ENCODE measurements around the gene MBD5. TPM values are rescaled to one million over a fixed set of nuclear protein-coding genes. Genes with fewer than 3 reads are reported as not detected.

Gene MBD5
- total RNA-seq, 1 experiment from 2014 or later, result 33.7 TPM

DNA sequence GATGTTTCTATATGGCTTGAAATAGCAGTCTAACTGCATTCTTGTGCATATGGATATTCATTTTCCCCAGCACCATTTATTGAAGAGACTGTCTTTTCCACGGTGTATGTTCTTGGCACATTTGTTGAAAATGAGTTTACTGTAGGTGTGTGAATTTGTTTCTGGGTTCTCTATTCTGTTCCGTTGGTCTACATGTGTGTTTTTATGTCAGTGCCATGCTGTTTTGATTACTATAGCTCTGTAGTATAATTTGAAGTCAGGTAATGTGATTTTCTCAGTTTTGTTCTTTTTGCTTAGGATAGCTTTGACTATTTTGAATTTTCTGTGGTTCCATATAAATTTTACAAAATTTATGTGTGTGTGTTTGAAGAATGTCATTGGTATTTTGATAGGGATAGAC, 201.0 kb downstream of the MBD5 start:
- Mint-ChIP-seq H3K9me3 (peaks cover 45% of the 10 kb centered on the region), H3K4me3 (no peak overlapping the region), H3K4me1 (no peaks in the 10 kb centered on the region), H3K27me3 (ENCODE audit: low read depth) (no peaks in the 10 kb centered on the region), H3K36me3 (peaks cover 26% of the 10 kb centered on the region), H3K27ac (no peak overlapping the region)
- POLR2A ChIA-PET, result no interaction called here
- no peak for DNase-seq (ENCODE audit: low spot score)
- CTCF ChIA-PET, result no interaction called here
- no peak for ATAC-seq
- TF ChIP-seq SMAD4 (CRISPR knock-in tag; IDR thresholded peaks at IDR 0.05), result no peak
- no peak for TF ChIP-seq HMGA2 (CRISPR knock-in tag; IDR thresholded peaks at IDR 0.05)
- TF ChIP-seq RELA (CRISPR knock-in tag; IDR thresholded peaks at IDR 0.05; ENCODE audit: borderline replicate concordance), result no peak
- TF ChIP-seq, protein P1, sequence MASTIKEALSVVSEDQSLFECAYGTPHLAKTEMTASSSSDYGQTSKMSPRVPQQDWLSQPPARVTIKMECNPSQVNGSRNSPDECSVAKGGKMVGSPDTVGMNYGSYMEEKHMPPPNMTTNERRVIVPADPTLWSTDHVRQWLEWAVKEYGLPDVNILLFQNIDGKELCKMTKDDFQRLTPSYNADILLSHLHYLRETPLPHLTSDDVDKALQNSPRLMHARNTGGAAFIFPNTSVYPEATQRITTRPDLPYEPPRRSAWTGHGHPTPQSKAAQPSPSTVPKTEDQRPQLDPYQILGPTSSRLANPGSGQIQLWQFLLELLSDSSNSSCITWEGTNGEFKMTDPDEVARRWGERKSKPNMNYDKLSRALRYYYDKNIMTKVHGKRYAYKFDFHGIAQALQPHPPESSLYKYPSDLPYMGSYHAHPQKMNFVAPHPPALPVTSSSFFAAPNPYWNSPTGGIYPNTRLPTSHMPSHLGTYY (CRISPR knock-in tag; IDR thresholded peaks at IDR 0.05), result no peak
- no peak for TF ChIP-seq OVOL2 (CRISPR knock-in tag; IDR thresholded peaks at IDR 0.05; ENCODE audit: borderline replicate concordance)
- no peak for TF ChIP-seq MXD4 (CRISPR knock-in tag; IDR thresholded peaks at IDR 0.05; ENCODE audit: borderline replicate concordance)
- TF ChIP-seq, protein P2, sequence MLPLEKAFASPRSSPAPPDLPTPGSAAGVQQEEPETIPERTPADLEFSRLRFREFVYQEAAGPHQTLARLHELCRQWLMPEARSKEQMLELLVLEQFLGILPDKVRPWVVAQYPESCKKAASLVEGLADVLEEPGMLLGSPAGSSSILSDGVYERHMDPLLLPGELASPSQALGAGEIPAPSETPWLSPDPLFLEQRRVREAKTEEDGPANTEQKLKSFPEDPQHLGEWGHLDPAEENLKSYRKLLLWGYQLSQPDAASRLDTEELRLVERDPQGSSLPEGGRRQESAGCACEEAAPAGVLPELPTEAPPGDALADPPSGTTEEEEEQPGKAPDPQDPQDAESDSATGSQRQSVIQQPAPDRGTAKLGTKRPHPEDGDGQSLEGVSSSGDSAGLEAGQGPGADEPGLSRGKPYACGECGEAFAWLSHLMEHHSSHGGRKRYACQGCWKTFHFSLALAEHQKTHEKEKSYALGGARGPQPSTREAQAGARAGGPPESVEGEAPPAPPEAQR (CRISPR knock-in tag; IDR thresholded peaks at IDR 0.05), result no peak
- TF ChIP-seq ZNF416 (CRISPR knock-in tag; IDR thresholded peaks at IDR 0.05), result no peak
- no peak for TF ChIP-seq NFE2L1 (CRISPR knock-in tag; IDR thresholded peaks at IDR 0.05)

DNA sequence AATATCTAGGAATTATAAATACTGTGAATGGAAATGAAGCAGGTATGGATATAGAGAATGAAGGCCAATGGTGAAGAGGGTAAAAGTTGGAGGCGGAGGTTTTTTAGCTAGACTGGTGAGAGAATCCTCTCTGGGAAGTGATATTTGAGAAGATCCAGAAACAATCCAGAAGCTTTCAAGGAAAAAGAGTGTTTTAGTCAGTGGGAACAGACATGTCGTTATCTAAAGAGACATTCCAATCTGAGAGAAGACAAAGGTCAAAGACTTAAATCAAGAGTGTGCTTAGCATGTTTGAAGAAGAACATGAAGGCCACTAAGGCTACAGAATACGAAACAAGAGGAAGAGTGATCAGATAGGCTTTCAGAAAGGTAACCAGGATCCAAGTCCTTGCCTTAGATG, 211.0 kb downstream of the MBD5 start:
- POLR2A ChIA-PET, result no interaction called here
- no peak overlapping the region for H3K4me3 Mint-ChIP-seq
- no peaks in the 10 kb centered on the region for H3K27me3 Mint-ChIP-seq (ENCODE audit: low read depth)
- ATAC-seq (no peak), DNase-seq (ENCODE audit: low spot score) (no peak)
- H3K4me1 Mint-ChIP-seq, result no peaks in the 10 kb centered on the region
- CTCF ChIA-PET, result no interaction called here
- H3K27ac Mint-ChIP-seq, result no peak overlapping the region
- peaks cover 15% of the 10 kb centered on the region for H3K36me3 Mint-ChIP-seq
- peaks cover 28% of the 10 kb centered on the region for H3K9me3 Mint-ChIP-seq
- TF ChIP-seq, protein P3, sequence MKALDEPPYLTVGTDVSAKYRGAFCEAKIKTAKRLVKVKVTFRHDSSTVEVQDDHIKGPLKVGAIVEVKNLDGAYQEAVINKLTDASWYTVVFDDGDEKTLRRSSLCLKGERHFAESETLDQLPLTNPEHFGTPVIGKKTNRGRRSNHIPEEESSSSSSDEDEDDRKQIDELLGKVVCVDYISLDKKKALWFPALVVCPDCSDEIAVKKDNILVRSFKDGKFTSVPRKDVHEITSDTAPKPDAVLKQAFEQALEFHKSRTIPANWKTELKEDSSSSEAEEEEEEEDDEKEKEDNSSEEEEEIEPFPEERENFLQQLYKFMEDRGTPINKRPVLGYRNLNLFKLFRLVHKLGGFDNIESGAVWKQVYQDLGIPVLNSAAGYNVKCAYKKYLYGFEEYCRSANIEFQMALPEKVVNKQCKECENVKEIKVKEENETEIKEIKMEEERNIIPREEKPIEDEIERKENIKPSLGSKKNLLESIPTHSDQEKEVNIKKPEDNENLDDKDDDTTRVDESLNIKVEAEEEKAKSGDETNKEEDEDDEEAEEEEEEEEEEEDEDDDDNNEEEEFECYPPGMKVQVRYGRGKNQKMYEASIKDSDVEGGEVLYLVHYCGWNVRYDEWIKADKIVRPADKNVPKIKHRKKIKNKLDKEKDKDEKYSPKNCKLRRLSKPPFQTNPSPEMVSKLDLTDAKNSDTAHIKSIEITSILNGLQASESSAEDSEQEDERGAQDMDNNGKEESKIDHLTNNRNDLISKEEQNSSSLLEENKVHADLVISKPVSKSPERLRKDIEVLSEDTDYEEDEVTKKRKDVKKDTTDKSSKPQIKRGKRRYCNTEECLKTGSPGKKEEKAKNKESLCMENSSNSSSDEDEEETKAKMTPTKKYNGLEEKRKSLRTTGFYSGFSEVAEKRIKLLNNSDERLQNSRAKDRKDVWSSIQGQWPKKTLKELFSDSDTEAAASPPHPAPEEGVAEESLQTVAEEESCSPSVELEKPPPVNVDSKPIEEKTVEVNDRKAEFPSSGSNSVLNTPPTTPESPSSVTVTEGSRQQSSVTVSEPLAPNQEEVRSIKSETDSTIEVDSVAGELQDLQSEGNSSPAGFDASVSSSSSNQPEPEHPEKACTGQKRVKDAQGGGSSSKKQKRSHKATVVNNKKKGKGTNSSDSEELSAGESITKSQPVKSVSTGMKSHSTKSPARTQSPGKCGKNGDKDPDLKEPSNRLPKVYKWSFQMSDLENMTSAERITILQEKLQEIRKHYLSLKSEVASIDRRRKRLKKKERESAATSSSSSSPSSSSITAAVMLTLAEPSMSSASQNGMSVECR (CRISPR knock-in tag; IDR thresholded peaks at IDR 0.05; ENCODE audit: borderline replicate concordance), result no peak
- TF ChIP-seq SMAD3 (CRISPR knock-in tag; IDR thresholded peaks at IDR 0.05; ENCODE audit: borderline replicate concordance), result no peak
- no peak for TF ChIP-seq TP53 (CRISPR knock-in tag; IDR thresholded peaks at IDR 0.05)
- TF ChIP-seq, protein P4, sequence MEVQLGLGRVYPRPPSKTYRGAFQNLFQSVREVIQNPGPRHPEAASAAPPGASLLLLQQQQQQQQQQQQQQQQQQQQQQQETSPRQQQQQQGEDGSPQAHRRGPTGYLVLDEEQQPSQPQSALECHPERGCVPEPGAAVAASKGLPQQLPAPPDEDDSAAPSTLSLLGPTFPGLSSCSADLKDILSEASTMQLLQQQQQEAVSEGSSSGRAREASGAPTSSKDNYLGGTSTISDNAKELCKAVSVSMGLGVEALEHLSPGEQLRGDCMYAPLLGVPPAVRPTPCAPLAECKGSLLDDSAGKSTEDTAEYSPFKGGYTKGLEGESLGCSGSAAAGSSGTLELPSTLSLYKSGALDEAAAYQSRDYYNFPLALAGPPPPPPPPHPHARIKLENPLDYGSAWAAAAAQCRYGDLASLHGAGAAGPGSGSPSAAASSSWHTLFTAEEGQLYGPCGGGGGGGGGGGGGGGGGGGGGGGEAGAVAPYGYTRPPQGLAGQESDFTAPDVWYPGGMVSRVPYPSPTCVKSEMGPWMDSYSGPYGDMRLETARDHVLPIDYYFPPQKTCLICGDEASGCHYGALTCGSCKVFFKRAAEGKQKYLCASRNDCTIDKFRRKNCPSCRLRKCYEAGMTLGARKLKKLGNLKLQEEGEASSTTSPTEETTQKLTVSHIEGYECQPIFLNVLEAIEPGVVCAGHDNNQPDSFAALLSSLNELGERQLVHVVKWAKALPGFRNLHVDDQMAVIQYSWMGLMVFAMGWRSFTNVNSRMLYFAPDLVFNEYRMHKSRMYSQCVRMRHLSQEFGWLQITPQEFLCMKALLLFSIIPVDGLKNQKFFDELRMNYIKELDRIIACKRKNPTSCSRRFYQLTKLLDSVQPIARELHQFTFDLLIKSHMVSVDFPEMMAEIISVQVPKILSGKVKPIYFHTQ (CRISPR knock-in tag; IDR thresholded peaks at IDR 0.05), result no peak
- TF ChIP-seq SOX15 (CRISPR knock-in tag; IDR thresholded peaks at IDR 0.05), result no peak
- no peak for TF ChIP-seq PRRX2 (CRISPR knock-in tag; IDR thresholded peaks at IDR 0.05)
- TF ChIP-seq IRF2 (CRISPR knock-in tag; IDR thresholded peaks at IDR 0.05; ENCODE audit: borderline replicate concordance, low read depth), result no peak
- TF ChIP-seq ZNF671 (CRISPR knock-in tag; IDR thresholded peaks at IDR 0.05), result no peak
- TF ChIP-seq GTF2I (CRISPR knock-in tag; conservative IDR thresholded peaks at IDR 0.05), result no peak
- TF ChIP-seq ZNF263 (CRISPR knock-in tag; IDR thresholded peaks at IDR 0.05; ENCODE audit: low read depth), result no peak
- TF ChIP-seq, protein P5, sequence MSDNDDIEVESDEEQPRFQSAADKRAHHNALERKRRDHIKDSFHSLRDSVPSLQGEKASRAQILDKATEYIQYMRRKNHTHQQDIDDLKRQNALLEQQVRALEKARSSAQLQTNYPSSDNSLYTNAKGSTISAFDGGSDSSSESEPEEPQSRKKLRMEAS (CRISPR knock-in tag; IDR thresholded peaks at IDR 0.05), result no peak
- no peak for TF ChIP-seq FOXJ3 (CRISPR knock-in tag; IDR thresholded peaks at IDR 0.05; ENCODE audit: borderline replicate concordance)
- TF ChIP-seq NR3C1 (CRISPR knock-in tag; conservative IDR thresholded peaks at IDR 0.05; ENCODE audit: low read depth), result no peak
- no peak for TF ChIP-seq TEAD4 (CRISPR knock-in tag; IDR thresholded peaks at IDR 0.05)
- TF ChIP-seq, protein P6, sequence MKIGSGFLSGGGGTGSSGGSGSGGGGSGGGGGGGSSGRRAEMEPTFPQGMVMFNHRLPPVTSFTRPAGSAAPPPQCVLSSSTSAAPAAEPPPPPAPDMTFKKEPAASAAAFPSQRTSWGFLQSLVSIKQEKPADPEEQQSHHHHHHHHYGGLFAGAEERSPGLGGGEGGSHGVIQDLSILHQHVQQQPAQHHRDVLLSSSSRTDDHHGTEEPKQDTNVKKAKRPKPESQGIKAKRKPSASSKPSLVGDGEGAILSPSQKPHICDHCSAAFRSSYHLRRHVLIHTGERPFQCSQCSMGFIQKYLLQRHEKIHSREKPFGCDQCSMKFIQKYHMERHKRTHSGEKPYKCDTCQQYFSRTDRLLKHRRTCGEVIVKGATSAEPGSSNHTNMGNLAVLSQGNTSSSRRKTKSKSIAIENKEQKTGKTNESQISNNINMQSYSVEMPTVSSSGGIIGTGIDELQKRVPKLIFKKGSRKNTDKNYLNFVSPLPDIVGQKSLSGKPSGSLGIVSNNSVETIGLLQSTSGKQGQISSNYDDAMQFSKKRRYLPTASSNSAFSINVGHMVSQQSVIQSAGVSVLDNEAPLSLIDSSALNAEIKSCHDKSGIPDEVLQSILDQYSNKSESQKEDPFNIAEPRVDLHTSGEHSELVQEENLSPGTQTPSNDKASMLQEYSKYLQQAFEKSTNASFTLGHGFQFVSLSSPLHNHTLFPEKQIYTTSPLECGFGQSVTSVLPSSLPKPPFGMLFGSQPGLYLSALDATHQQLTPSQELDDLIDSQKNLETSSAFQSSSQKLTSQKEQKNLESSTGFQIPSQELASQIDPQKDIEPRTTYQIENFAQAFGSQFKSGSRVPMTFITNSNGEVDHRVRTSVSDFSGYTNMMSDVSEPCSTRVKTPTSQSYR (CRISPR knock-in tag; IDR thresholded peaks at IDR 0.05), result no peak
